ENCODE measurements around the gene RAB6B. TPM values are rescaled to one million over a fixed set of nuclear protein-coding genes. Genes with fewer than 3 reads are reported as not detected.

Gene RAB6B
- total RNA-seq, 1 experiment from 2014 or later = 1.4 TPM

- Histone ChIP-seq H3K4me3 (no peak overlapping the region), H3K27me3 (no peaks in the 10 kb centered on the region), H3K27ac (no peak overlapping the region), H3K9me3 (replicated peaks) (no peaks in the 10 kb centered on the region; the same call in 1 of the 2 replicates), H3K4me1 (no peaks in the 10 kb centered on the region), H3K36me3 (no peaks in the 10 kb centered on the region)
- DNase-seq = no peak
These were observed 41.2 kb downstream of the RAB6B start for GRCh38 chr3:133854264-133855001.

GRCh38 chr3:133853925-133854227, 41.8 kb downstream of the RAB6B start:
- no peak overlapping the region for H3K4me3 ChIP-seq
- no peak for DNase-seq
- no peak overlapping the region for H3K27ac ChIP-seq
- no peaks in the 10 kb centered on the region; the same call in 1 of the 2 replicates for H3K9me3 ChIP-seq (replicated peaks)
- no peaks in the 10 kb centered on the region for H3K36me3 ChIP-seq
- H3K4me1 ChIP-seq = no peaks in the 10 kb centered on the region
- H3K27me3 ChIP-seq = no peaks in the 10 kb centered on the region

- no peaks in the 10 kb centered on the region for H3K36me3 ChIP-seq
- no peak overlapping the region for H3K4me3 ChIP-seq
- DNase-seq = no peak
- H3K27ac ChIP-seq = no peak overlapping the region
- no peaks in the 10 kb centered on the region for H3K4me1 ChIP-seq
- no peaks in the 10 kb centered on the region; the same call in 1 of the 2 replicates for H3K9me3 ChIP-seq (replicated peaks)
- no peaks in the 10 kb centered on the region for H3K27me3 ChIP-seq
These were observed 42.4 kb downstream of the RAB6B start for GRCh38 chr3:133853063-133853924.

- DNase-seq = no peak
- no peak overlapping the region for H3K27ac ChIP-seq
- no peaks in the 10 kb centered on the region for H3K36me3 ChIP-seq
- no peaks in the 10 kb centered on the region for H3K27me3 ChIP-seq
- H3K4me3 ChIP-seq = no peak overlapping the region
- H3K4me1 ChIP-seq = no peaks in the 10 kb centered on the region
- H3K9me3 ChIP-seq (replicated peaks) = no peaks in the 10 kb centered on the region; the same call in 1 of the 2 replicates
These were observed 43.8 kb downstream of the RAB6B start for GRCh38 chr3:133851931-133852330.

- Histone ChIP-seq H3K36me3 (no peaks in the 10 kb centered on the region), H3K4me3 (no peak overlapping the region), H3K4me1 (no peaks in the 10 kb centered on the region), H3K27me3 (no peaks in the 10 kb centered on the region), H3K9me3 (replicated peaks) (no peaks in the 10 kb centered on the region; the same call in 1 of the 2 replicates), H3K27ac (no peak overlapping the region)
- DNase-seq = no peak
These were observed 44.3 kb downstream of the RAB6B start for GRCh38 chr3:133851266-133851906.

- no peak for DNase-seq
- no peak overlapping the region for H3K4me3 ChIP-seq
- H3K9me3 ChIP-seq (replicated peaks) = no peaks in the 10 kb centered on the region; the same call in 1 of the 2 replicates
- no peaks in the 10 kb centered on the region for H3K4me1 ChIP-seq
- H3K36me3 ChIP-seq = no peaks in the 10 kb centered on the region
- H3K27ac ChIP-seq = no peak overlapping the region
- no peaks in the 10 kb centered on the region for H3K27me3 ChIP-seq
These were observed 45.6 kb downstream of the RAB6B start for GRCh38 chr3:133850034-133850433.

- H3K27me3 ChIP-seq = no peaks in the 10 kb centered on the region
- no peaks in the 10 kb centered on the region; the same call in 1 of the 2 replicates for H3K9me3 ChIP-seq (replicated peaks)
- no peaks in the 10 kb centered on the region for H3K4me1 ChIP-seq
- no peak for DNase-seq
- no peak overlapping the region for H3K27ac ChIP-seq
- no peak overlapping the region for H3K4me3 ChIP-seq
- no peaks in the 10 kb centered on the region for H3K36me3 ChIP-seq
These were observed 46.3 kb downstream of the RAB6B start for GRCh38 chr3:133849346-133849745.

- Histone ChIP-seq H3K4me1 (0 out of 2 replicates have a peak, but pooled peaks cover 5% of the 10 kb centered on the region), H3K36me3 (no peaks in the 10 kb centered on the region), H3K27me3 (no peaks in the 10 kb centered on the region), H3K27ac (no peak overlapping the region), H3K4me3 (no peak overlapping the region), H3K9me3 (replicated peaks) (no peaks in the 10 kb centered on the region)
- peak in 1 of 2 experiments; percentile 13 for DNase-seq
These were observed 50.6 kb downstream of the RAB6B start for GRCh38 chr3:133845127-133845526.

GRCh38 chr3:133843634-133844033, 52.0 kb downstream of the RAB6B start:
- Histone ChIP-seq H3K27ac (no peak overlapping the region), H3K4me3 (no peak overlapping the region), H3K4me1 (0 out of 2 replicates have a peak, but pooled peaks cover 5% of the 10 kb centered on the region), H3K9me3 (replicated peaks) (no peaks in the 10 kb centered on the region), H3K36me3 (no peaks in the 10 kb centered on the region), H3K27me3 (no peaks in the 10 kb centered on the region)
- peak; percentile 48 to 62 for DNase-seq

GRCh38 chr3:133842158-133842557, 53.5 kb downstream of the RAB6B start:
- Histone ChIP-seq H3K4me3 (no peak overlapping the region), H3K27ac (no peak overlapping the region), H3K36me3 (no peaks in the 10 kb centered on the region), H3K4me1 (0 out of 2 replicates have a peak, but pooled peaks cover 5% of the 10 kb centered on the region), H3K9me3 (replicated peaks) (no peaks in the 10 kb centered on the region), H3K27me3 (no peaks in the 10 kb centered on the region)
- no peak for DNase-seq

GRCh38 chr3:133841196-133841595, 54.5 kb downstream of the RAB6B start:
- 0 out of 2 replicates have a peak, but pooled peaks cover 5% of the 10 kb centered on the region for H3K4me1 ChIP-seq
- no peaks in the 10 kb centered on the region for H3K9me3 ChIP-seq (replicated peaks)
- no peaks in the 10 kb centered on the region for H3K36me3 ChIP-seq
- H3K27me3 ChIP-seq = no peaks in the 10 kb centered on the region
- DNase-seq = no peak
- H3K27ac ChIP-seq = no peak overlapping the region
- no peak overlapping the region for H3K4me3 ChIP-seq

GRCh38 chr3:133840767-133841166, 54.9 kb downstream of the RAB6B start:
- Histone ChIP-seq H3K4me3 (no peak overlapping the region), H3K27me3 (no peaks in the 10 kb centered on the region), H3K4me1 (0 out of 2 replicates have a peak, but pooled peaks cover 5% of the 10 kb centered on the region), H3K9me3 (replicated peaks) (no peaks in the 10 kb centered on the region), H3K27ac (no peak overlapping the region), H3K36me3 (no peaks in the 10 kb centered on the region)
- no peak for DNase-seq

- Histone ChIP-seq H3K4me3 (no peak overlapping the region), H3K27ac (no peak overlapping the region)
These were observed 55.5 kb downstream of the RAB6B start for GRCh38 chr3:133840055-133840737.

More at GRCh38 chr3:133840055-133840737, 55.5 kb downstream of the RAB6B start:
- 0 out of 2 replicates have a peak, but pooled peaks cover 5% of the 10 kb centered on the region for H3K4me1 ChIP-seq
- no peak for DNase-seq
- H3K9me3 ChIP-seq (replicated peaks) = no peaks in the 10 kb centered on the region
- no peaks in the 10 kb centered on the region for H3K27me3 ChIP-seq
- H3K36me3 ChIP-seq = no peaks in the 10 kb centered on the region
